ENCODE data around the gene CCDC188. TPM values are rescaled to one million over a fixed set of nuclear protein-coding genes. Genes with fewer than 3 reads are reported as not detected.
"Not testable (repeated sequence)": the region's sequence is repeated elsewhere in the genome, so short reads cannot be mapped to it uniquely, and the experiment has no call there.

The CCDC188 gene
- total RNA-seq, 1 experiment from 2014 or later = 0.84 TPM

- no peak for DNase-seq (ENCODE audit: low read depth in 1 of 2, low spot score in 2 of 2)
- no peak overlapping the region for H3K27ac ChIP-seq
- no peaks in the 10 kb centered on the region for H3K4me1 ChIP-seq (replicated peaks)
These were observed 19.3 kb upstream of the CCDC188 start for GRCh38 chr22:20170170-20170569.

GRCh38 chr22:20169253-20169822, 18.5 kb upstream of the CCDC188 start:
- Histone ChIP-seq H3K4me3 (no peak overlapping the region), H3K9me3 (replicated peaks) (no peaks in the 10 kb centered on the region), H3K27ac (no peak overlapping the region), H3K4me1 (replicated peaks) (no peaks in the 10 kb centered on the region), H3K27me3 (replicated peaks) (peaks cover 11% of the 10 kb centered on the region; the same call in 1 of the 2 replicates), H3K36me3 (no peaks in the 10 kb centered on the region)
- no peak for DNase-seq (ENCODE audit: low read depth in 1 of 2, low spot score in 2 of 2)

More at GRCh38 chr22:20170170-20170569, 19.3 kb upstream of the CCDC188 start:
- Histone ChIP-seq H3K4me3 (no peak overlapping the region), H3K9me3 (replicated peaks) (no peaks in the 10 kb centered on the region), H3K27me3 (replicated peaks) (peaks cover 16% of the 10 kb centered on the region; the same call in 1 of the 2 replicates), H3K36me3 (no peaks in the 10 kb centered on the region)

- Histone ChIP-seq H3K9me3 (replicated peaks) (no peaks in the 10 kb centered on the region), H3K27ac (no peak overlapping the region), H3K27me3 (replicated peaks) (no peaks in the 10 kb centered on the region), H3K4me1 (replicated peaks) (no peaks in the 10 kb centered on the region), H3K36me3 (no peaks in the 10 kb centered on the region), H3K4me3 (no peak overlapping the region)
- no peak for DNase-seq (ENCODE audit: low read depth in 1 of 2, low spot score in 2 of 2)
These were observed 16.9 kb upstream of the CCDC188 start for GRCh38 chr22:20167643-20168322.

- DNase-seq (ENCODE audit: low read depth in 1 of 2, low spot score in 2 of 2) = no peak
- Histone ChIP-seq H3K27me3 (replicated peaks) (no peaks in the 10 kb centered on the region), H3K4me1 (replicated peaks) (no peaks in the 10 kb centered on the region), H3K4me3 (no peak overlapping the region), H3K9me3 (replicated peaks) (no peaks in the 10 kb centered on the region), H3K36me3 (no peaks in the 10 kb centered on the region), H3K27ac (no peak overlapping the region)
These were observed 15.8 kb upstream of the CCDC188 start for GRCh38 chr22:20166703-20167102.

- no peak overlapping the region for H3K4me3 ChIP-seq
- no peak overlapping the region for H3K27ac ChIP-seq
- no peaks in the 10 kb centered on the region for H3K4me1 ChIP-seq (replicated peaks)
- no peaks in the 10 kb centered on the region for H3K9me3 ChIP-seq (replicated peaks)
- H3K36me3 ChIP-seq = no peaks in the 10 kb centered on the region
- no peak for DNase-seq (ENCODE audit: low read depth in 1 of 2, low spot score in 2 of 2)
- no peaks in the 10 kb centered on the region for H3K27me3 ChIP-seq (replicated peaks)
These were observed 15.1 kb upstream of the CCDC188 start for GRCh38 chr22:20165913-20166312.

- Histone ChIP-seq H3K9me3 (replicated peaks) (no peaks in the 10 kb centered on the region), H3K4me1 (replicated peaks) (no peaks in the 10 kb centered on the region), H3K27ac (no peak overlapping the region), H3K27me3 (replicated peaks) (no peaks in the 10 kb centered on the region), H3K4me3 (no peak overlapping the region), H3K36me3 (no peaks in the 10 kb centered on the region)
- no peak for DNase-seq (ENCODE audit: low read depth in 1 of 2, low spot score in 2 of 2)
These were observed 14.6 kb upstream of the CCDC188 start for GRCh38 chr22:20165421-20165820.

GRCh38 chr22:20164863-20165262, 14.0 kb upstream of the CCDC188 start:
- no peaks in the 10 kb centered on the region for H3K9me3 ChIP-seq (replicated peaks)
- no peak overlapping the region for H3K4me3 ChIP-seq
- no peaks in the 10 kb centered on the region for H3K4me1 ChIP-seq (replicated peaks)
- H3K27me3 ChIP-seq (replicated peaks) = no peaks in the 10 kb centered on the region
- DNase-seq (ENCODE audit: low read depth in 1 of 2, low spot score in 2 of 2) = no peak
- H3K36me3 ChIP-seq = no peaks in the 10 kb centered on the region
- H3K27ac ChIP-seq = no peak overlapping the region

- DNase-seq (ENCODE audit: low read depth in 1 of 2, low spot score in 2 of 2) = no peak
These were observed 9.2 kb upstream of the CCDC188 start for GRCh38 chr22:20160041-20160440.

GRCh38 chr22:20159531-20159930, 8.7 kb upstream of the CCDC188 start:
- H3K27ac ChIP-seq; H3K27me3 ChIP-seq (replicated peaks); H3K4me3 ChIP-seq; H3K36me3 ChIP-seq; H3K9me3 ChIP-seq (replicated peaks); DNase-seq (ENCODE audit: low read depth in 1 of 2, low spot score in 2 of 2): not testable (repeated sequence)
- peaks cover 11% of the 10 kb centered on the region for H3K4me1 ChIP-seq (replicated peaks)

More at GRCh38 chr22:20160041-20160440, 9.2 kb upstream of the CCDC188 start:
- Histone ChIP-seq H3K4me3 (no peak overlapping the region), H3K27me3 (replicated peaks) (no peaks in the 10 kb centered on the region), H3K27ac (no peak overlapping the region), H3K4me1 (replicated peaks) (peaks cover 6% of the 10 kb centered on the region), H3K36me3 (no peaks in the 10 kb centered on the region), H3K9me3 (replicated peaks) (no peaks in the 10 kb centered on the region)

GRCh38 chr22:20159076-20159475, 8.2 kb upstream of the CCDC188 start:
- Histone ChIP-seq H3K4me1 (replicated peaks) (peaks cover 11% of the 10 kb centered on the region), H3K27ac (no peak overlapping the region), H3K9me3 (replicated peaks) (no peaks in the 10 kb centered on the region), H3K4me3 (no peak overlapping the region), H3K27me3 (replicated peaks) (no peaks in the 10 kb centered on the region), H3K36me3 (no peaks in the 10 kb centered on the region)
- no peak for DNase-seq (ENCODE audit: low read depth in 1 of 2, low spot score in 2 of 2)

- no peak for DNase-seq (ENCODE audit: low read depth in 1 of 2, low spot score in 2 of 2)
- no peak overlapping the region for H3K27ac ChIP-seq
- no peak overlapping the region for H3K4me3 ChIP-seq
- H3K4me1 ChIP-seq (replicated peaks) = peaks cover 16% of the 10 kb centered on the region
- no peaks in the 10 kb centered on the region for H3K27me3 ChIP-seq (replicated peaks)
- no peaks in the 10 kb centered on the region for H3K9me3 ChIP-seq (replicated peaks)
- no peaks in the 10 kb centered on the region for H3K36me3 ChIP-seq
These were observed 7.7 kb upstream of the CCDC188 start for GRCh38 chr22:20158391-20159036.

GRCh38 chr22:20157430-20158183, 6.8 kb upstream of the CCDC188 start:
- H3K27me3 ChIP-seq (replicated peaks) = no peaks in the 10 kb centered on the region
- H3K9me3 ChIP-seq (replicated peaks) = no peaks in the 10 kb centered on the region
- H3K4me3 ChIP-seq = no peak overlapping the region
- no peak overlapping the region for H3K27ac ChIP-seq
- H3K36me3 ChIP-seq = no peaks in the 10 kb centered on the region
- peaks cover 16% of the 10 kb centered on the region for H3K4me1 ChIP-seq (replicated peaks)
- no peak for DNase-seq (ENCODE audit: low read depth in 1 of 2, low spot score in 2 of 2)

GRCh38 chr22:20156611-20157429, 6.0 kb upstream of the CCDC188 start:
- no peaks in the 10 kb centered on the region for H3K9me3 ChIP-seq (replicated peaks)
- H3K27me3 ChIP-seq (replicated peaks) = no peaks in the 10 kb centered on the region
- DNase-seq (ENCODE audit: low read depth in 1 of 2, low spot score in 2 of 2) = peak; percentile 72 to 80
- no peaks in the 10 kb centered on the region for H3K36me3 ChIP-seq
- no peak overlapping the region for H3K27ac ChIP-seq
- H3K4me1 ChIP-seq (replicated peaks) = peaks cover 16% of the 10 kb centered on the region
- H3K4me3 ChIP-seq = no peak overlapping the region
